Measurements from ENCODE around the gene FARSA. TPM values are rescaled to one million over a fixed set of nuclear protein-coding genes. Genes with fewer than 3 reads are reported as not detected.

The FARSA gene
- total and polyA plus RNA-seq, 8 donors: 35.3 to 59.4 (median 41.8) TPM

- H3K9me3 ChIP-seq: no peaks in the 10 kb centered on the region
- no peak for TF ChIP-seq CTCF (IDR thresholded peaks at IDR 0.05)
- peaks cover 12 to 40% of the 10 kb centered on the region in 2 donors for H3K4me1 ChIP-seq
- H3K36me3 ChIP-seq: peaks cover 0 to 33% of the 10 kb centered on the region in 2 donors
- peak; percentile 2 for ATAC-seq
- no peak for DNase-seq
- intact Hi-C loops (cut with DNase I): no loop called here
- H3K4me3 ChIP-seq: peak overlapping the region; percentile 64 to 92
- H3K27me3 ChIP-seq: no peaks in the 10 kb centered on the region
- peak overlapping the region in 1 of 2 donors; percentile 83 for H3K27ac ChIP-seq
Measured at GRCh38 chr19:12932392-12933286, 872 bp downstream of the FARSA start.

- Histone ChIP-seq H3K27ac (no peak overlapping the region), H3K4me3 (no peak overlapping the region), H3K36me3 (peaks cover 0 to 58% of the 10 kb centered on the region in 2 donors), H3K27me3 (no peaks in the 10 kb centered on the region), H3K4me1 (peaks cover 9 to 26% of the 10 kb centered on the region in 2 donors), H3K9me3 (no peaks in the 10 kb centered on the region)
- intact Hi-C loops (cut with DNase I): no loop called here
- no peak for ATAC-seq
- no peak for TF ChIP-seq CTCF (IDR thresholded peaks at IDR 0.05)
- no peak for DNase-seq
Measured at GRCh38 chr19:12930002-12930645, 3.4 kb downstream of the FARSA start.

GRCh38 chr19:12924621-12925310, 8.7 kb downstream of the FARSA start:
- Histone ChIP-seq H3K36me3 (peaks cover 0 to 78% of the 10 kb centered on the region in 2 donors), H3K27ac (no peak overlapping the region)
- no peak for ATAC-seq

GRCh38 chr19:12922959-12923358, 10.6 kb downstream of the FARSA start:
- Histone ChIP-seq H3K27me3 (no peaks in the 10 kb centered on the region), H3K27ac (no peak overlapping the region), H3K4me3 (no peak overlapping the region), H3K36me3 (peaks cover 0 to 60% of the 10 kb centered on the region in 2 donors), H3K9me3 (no peaks in the 10 kb centered on the region), H3K4me1 (peaks cover 0 to 15% of the 10 kb centered on the region in 2 donors)
- no peak for ATAC-seq
- no peak for TF ChIP-seq CTCF (IDR thresholded peaks at IDR 0.05)
- DNase-seq: no peak
- intact Hi-C loops (cut with DNase I): no loop called here

More at GRCh38 chr19:12924621-12925310, 8.7 kb downstream of the FARSA start:
- H3K4me1 ChIP-seq: peaks cover 0 to under 1% of the 10 kb centered on the region in 2 donors
- H3K27me3 ChIP-seq: no peaks in the 10 kb centered on the region
- no peak for DNase-seq
- no peaks in the 10 kb centered on the region for H3K9me3 ChIP-seq
- no peak for TF ChIP-seq CTCF (IDR thresholded peaks at IDR 0.05)
- no peak overlapping the region for H3K4me3 ChIP-seq
- intact Hi-C loops (cut with DNase I): no loop called here

All from left lung (tissue), 10 donors.